Kidney glomerular epithelial cell (primary cell): ENCODE results near the gene SF3B2.
"Not testable (repeated sequence)": the region's sequence is repeated elsewhere in the genome, so short reads cannot be mapped to it uniquely, and the experiment has no call there.

Experiments used
- DNase-seq: peaks from one replicate; lab custom pipeline; 2025; lab: John Stamatoyannopoulos, UW

The SF3B2 gene, protein sequence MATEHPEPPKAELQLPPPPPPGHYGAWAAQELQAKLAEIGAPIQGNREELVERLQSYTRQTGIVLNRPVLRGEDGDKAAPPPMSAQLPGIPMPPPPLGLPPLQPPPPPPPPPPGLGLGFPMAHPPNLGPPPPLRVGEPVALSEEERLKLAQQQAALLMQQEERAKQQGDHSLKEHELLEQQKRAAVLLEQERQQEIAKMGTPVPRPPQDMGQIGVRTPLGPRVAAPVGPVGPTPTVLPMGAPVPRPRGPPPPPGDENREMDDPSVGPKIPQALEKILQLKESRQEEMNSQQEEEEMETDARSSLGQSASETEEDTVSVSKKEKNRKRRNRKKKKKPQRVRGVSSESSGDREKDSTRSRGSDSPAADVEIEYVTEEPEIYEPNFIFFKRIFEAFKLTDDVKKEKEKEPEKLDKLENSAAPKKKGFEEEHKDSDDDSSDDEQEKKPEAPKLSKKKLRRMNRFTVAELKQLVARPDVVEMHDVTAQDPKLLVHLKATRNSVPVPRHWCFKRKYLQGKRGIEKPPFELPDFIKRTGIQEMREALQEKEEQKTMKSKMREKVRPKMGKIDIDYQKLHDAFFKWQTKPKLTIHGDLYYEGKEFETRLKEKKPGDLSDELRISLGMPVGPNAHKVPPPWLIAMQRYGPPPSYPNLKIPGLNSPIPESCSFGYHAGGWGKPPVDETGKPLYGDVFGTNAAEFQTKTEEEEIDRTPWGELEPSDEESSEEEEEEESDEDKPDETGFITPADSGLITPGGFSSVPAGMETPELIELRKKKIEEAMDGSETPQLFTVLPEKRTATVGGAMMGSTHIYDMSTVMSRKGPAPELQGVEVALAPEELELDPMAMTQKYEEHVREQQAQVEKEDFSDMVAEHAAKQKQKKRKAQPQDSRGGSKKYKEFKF

DNA sequence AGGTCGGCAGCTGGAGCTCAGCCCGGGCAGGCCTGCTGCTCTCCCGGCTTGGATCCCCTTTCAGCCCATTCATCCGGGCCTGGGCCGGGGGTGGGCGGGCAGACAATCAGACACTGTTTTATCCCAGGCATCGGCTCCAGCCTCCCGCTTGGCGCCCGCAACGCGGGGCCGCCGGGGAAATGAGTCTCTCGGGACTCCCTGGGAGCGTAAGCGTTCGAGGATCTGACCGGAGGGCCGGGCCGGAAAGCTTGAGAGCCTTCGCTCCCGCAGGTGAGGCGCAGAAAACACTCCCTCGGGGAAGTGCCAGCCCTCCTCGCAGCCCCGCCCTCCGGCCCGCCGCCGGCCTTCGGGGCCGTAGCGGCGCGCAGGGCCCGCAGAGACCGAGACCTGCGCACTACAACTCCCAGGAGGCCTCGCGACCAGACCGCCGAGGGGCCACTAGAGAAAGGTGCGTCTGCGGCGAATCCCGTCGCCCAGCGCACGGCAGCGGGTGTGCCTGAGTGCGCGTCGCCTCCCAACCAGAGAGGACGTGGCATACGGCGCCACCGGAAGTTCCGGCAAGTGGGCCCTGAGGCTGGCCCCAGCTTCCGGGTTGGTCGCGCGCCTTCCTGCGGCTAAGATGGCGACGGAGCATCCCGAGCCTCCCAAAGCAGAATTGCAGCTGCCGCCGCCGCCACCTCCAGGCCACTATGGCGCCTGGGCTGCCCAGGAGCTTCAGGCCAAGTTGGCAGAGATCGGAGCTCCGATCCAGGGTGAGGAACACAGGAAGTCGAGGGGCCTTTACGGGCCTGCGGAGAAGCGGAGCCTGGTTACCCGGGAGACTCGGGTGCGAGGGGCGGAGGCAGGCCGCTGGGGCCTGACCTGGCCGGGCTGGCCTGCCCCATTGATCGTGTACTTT lies at the start of gene SF3B2:
Gene SF3B2, plus strand, starts transcription at position 599 of the 898 bp plus-strand sequence. Its CDS starts 21 bp downstream, at position 620.
- DNase-seq = peak; percentile 93

DNA sequence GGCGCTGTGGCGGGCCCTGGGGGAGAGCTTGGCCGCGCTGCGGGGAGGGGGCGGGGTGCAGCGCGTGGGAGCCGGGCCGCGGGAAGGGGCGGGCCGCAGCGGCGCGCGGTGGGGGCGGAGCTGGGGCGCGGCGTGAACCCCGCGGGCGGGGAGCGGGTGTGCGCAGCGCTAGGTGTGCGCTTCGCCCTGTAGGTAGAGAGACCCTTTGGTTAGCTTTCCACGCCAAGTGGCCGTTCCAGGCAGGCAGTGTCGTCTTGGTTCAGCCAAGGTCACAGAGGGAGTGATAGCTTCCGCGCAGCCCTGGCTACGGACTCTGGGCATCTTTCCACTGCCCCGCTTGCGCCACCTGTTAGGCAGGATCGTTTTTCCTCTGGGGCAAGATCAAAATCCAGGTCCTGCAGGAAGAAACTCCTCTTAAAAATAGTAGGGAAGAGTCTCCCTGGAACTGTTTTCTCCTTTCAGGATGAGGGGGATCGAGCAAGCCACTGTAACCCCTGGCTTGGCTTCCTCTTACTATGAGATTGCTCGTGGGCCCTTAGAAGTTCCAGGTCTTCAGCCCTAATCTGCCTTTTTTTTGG lies 49.4 kb upstream of the SF3B2 start:
- DNase-seq = no peak

DNA sequence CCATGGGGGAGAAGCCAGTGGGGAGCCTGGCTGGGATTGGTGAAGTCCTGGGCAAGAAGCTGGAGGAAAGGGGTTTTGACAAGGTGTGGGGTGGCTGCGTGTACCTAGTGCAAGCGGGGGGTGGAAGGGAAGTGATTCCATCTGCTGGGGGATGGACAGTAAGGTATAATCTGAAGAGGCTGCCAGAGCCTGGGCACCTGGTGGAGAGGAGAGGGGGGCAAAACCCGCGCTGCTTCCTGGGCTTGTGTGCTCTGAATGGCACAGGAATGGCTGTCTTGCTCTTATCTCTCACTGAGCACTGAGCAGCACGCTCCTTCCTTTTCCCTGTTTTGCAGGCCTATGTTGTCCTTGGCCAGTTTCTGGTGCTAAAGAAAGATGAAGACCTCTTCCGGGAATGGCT lies 48.9 kb upstream of the SF3B2 start:
- DNase-seq = no peak

DNA sequence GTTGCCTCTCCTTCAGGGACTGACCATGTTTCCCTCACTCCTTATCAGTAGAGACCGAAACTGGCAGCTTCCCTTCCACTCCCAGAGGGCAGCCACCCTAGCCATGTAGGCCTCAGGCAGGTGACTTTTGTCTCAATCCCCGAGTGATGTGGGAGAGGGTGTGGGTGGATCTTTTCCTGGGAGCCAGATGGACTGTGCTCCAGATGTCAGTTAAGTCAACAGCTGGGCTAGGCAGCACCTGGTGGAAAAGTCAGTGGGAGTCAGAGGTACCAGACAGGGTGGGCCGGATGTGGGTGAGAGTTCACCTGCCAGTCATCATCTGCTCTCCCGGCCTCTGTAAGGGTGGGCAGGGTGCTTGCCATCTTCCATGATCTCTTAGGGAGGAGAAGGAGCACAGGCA lies 48.0 kb upstream of the SF3B2 start:
- DNase-seq = no peak

DNA sequence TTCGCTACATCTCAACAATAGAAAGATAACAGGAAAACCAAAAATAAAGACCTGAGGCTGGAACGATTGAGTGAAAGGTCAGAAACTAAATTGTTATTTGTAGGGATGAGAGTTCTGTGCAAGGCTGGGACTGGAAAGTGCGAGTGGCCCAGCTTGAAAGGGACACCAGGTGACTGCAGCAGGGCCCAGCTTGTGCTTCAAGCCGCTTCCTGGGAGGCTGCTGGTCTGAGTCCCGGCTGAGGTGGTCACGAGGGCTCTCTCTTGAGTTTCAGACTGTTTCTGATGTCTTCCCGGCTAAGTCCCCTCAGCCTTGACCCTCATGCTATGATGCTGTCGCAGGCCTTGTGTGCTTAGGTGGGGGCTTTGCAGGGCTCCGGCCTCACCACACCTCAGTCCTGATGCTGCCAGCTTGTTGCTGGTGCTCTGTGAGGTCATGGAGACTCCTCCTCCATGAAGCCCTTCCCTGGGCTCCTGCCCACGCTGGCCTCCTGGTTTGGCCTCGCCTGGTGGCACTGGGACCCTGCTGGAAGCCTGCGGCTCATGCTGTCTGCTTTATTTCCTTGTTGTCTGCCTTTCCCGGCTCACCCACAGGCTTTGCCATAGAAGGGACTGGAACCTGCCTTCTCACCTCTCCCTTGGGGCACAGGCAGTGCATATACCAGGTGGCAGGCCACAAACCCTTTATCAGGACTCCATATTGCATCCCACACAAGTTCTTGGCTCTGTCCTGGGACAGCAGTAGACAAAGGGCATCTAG lies 45.9 kb upstream of the SF3B2 start:
- no peak for DNase-seq

DNA sequence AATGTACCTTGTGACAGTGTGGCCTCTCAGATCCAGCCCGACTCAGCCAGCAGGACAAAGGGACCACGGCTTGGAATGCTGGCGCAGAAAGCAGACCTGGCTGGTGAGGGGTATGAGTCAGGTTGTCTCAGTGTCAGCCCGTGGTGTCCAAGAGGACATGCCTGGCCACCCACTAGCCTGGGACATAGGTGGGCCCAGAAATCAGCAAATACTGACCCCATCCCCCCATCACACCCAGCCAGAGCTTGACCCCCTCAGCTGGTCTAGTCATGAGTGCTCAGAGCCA lies 45.3 kb upstream of the SF3B2 start:
- DNase-seq = no peak

DNA sequence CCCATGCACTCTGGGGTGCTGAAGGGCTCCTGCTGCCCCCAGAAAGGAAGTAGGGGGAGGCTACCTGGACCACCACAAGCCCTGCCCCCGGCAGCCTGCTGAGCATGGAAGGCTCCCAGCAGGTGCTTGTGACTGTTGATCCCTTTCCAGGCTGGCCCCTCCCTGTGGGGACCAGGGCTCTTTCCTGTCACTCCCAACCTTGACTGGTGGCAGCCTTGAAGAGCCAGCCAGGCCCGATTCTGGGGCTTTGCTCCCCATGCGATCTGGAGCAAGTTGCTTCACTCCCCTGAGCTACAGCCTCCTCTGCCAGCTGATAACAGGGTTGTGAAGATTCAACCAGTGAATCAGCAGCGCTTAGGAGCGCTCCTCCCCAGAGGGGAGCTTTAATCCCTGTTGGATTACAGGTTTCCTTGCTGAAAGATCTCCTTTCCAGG lies 44.9 kb upstream of the SF3B2 start:
- DNase-seq = no peak

DNA sequence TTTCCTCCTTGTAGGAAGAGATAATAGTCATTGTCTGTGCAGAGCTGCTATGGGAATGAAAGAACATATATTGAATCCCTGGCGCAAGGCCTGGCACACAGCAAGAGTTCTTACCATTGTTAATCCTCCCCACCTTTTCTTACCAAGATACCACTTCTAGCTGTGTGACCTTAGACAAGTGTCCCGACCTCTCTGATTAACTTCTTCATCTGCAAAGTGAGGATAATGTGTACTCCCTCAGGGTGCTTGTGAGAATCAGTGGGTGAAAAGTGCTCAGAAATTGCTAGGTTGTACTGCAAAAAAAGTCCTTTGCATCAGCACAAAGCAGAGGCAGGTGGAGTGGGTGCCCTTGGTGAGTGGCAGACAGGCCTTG lies 44.1 kb upstream of the SF3B2 start:
- no peak for DNase-seq

DNA sequence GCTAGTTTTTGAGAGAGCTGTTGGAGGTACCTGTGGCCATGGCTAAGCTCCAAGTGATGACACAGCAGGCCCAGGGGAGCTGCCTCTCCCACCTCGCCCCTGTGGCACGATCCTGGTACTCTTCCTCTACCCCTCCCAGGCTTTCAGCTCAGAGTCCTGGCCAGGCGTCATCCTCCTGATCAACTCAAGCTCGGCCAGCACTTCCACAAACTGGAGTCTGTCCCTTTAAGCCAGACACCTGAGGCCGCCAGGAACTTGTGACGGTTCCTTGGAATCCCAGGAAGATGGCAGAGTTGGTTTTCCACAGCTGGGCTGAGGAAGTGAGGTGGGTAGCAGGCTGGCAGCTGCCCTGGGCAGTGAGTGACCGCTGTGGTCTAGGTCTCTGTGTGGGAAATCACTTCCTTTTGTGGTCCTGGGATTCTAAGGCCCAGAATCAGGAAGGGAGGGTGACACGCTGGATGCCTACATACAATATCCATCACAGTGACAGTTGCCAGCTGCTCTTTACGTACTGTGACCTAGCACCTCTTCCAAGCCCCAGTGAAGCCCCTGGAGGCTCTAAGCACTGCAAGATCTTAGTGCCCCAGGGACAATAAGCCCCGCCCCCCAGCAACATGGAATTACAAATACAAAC lies 43.6 kb upstream of the SF3B2 start:
- DNase-seq = peak; percentile 15

DNA sequence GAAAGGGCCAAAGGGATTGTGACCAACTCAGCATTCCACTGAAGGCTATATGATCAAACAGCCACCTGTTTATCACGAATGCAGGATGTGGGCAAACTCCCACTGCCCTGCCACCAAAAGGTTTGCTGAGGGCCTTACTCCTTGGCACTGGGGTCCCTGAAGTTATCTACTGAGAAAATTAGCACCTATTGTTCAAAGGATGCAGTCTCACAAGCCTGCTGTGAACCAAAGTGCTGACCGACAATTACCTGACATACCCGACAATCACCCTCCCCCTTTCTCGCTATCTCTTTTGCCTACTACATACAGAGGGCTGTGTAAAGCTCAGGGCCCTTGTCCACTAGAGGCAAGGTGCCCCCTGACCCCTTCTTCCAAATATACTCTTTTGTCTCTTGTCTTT lies 42.1 kb upstream of the SF3B2 start:
- DNase-seq = not testable (repeated sequence)

DNA sequence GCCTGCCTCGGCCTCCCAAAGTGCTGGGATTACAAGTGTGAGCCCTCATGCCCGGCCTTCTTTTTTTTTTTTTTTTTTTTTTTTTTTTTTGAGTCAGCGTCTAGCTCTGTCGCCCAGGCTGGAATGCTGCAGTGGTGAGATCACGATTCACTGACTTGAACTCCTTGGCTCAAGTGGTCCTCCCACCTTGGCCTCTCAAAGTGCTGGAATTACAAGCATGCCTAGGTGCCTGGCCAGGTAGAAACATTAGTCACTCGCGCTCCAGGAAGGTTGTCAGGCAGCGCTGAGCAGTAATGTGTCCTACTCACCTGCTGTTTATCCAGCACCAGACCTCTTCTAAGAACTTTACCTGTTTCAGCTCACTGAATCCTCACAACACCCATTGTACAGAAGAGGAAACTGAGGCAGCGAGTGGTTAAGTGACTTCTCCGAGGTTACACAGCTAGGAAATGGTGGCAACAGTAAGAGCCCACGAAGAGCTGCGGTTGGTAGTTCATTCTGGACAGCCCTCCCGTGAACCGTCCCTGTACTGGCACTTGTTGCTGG lies 40.9 kb upstream of the SF3B2 start:
- peak; percentile 93 for DNase-seq

DNA sequence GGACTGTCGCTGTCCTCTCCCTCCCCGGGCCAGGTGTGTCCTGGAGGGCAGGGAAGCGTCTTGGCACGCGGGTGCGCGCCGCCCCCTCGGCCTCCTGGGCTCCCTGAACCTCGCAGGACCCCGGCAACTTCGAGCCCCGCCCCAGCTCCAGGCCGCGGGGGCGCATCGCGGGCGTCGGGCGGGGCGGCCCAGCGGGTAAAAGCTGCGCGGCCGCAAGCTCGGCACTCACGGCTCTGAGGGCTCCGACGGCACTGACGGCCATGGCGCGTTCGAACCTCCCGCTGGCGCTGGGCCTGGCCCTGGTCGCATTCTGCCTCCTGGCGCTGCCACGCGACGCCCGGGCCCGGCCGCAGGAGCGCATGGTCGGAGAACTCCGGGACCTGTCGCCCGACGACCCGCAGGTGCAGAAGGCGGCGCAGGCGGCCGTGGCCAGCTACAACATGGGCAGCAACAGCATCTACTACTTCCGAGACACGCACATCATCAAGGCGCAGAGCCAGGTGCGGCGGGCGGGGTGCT lies 40.3 kb upstream of the SF3B2 start, which contains the start of gene CST6:
Gene CST6, plus strand, starts transcription at position 224 of the 519 bp plus-strand sequence. Its CDS starts 37 bp downstream, at position 261.
- DNase-seq = no peak

DNA sequence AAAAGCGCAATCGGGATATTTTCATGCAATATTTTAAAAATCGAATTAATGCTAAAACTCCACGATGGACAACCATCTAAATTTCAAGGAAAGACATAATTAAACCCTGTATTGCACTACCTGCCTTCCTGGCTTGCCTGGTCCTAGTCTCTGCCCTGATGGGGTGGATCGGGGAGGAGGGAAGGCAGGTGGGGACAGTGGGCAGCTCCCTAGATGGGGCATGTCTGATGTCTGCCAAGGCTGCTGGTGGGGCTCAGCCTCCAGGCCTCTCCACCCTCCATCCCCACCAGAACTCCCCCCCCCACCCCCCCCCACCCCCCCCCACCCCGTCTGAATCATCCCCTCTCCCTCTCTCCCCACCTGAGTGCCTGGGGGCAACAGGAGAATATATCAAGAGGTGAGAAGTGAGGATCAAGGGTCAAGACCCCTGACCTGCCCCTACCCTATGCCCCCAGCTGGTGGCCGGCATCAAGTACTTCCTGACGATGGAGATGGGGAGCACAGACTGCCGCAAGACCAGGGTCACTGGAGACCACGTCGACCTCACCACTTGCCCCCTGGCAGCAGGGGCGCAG lies 39.7 kb upstream of the SF3B2 start:
- no peak for DNase-seq

DNA sequence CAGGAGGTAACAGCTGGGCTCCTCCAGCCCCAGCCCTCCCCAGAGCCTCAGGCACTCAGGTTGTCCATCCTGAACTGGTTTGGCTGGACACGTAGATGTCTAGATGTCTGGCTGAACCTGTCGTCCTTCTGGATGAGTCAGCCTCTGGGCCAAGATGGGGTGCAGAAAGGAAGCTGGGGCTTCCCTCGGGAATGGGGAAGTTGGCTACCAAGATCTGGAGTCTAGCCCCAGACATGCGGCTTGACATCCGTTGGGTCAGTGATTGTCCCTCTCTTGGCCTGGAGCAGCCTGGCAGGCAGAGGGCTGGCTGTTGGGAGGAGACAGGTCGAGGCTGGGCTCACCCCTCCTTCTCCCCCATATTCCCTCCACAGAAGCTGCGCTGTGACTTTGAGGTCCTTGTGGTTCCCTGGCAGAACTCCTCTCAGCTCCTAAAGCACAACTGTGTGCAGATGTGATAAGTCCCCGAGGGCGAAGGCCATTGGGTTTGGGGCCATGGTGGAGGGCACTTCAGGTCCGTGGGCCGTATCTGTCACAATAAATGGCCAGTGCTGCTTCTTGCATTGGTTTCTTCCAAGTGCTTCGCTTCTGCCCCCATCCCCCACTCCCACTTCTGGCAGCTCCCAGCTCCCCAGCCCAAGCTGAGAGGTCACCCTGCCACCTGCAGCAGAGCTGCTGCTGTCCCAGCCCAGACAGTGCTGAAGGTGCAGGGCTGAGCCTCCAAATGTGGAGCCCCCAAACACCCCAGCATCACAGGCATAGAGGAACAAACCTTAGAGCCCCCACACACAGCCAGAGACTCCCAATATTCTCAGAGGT lies 39.0 kb upstream of the SF3B2 start:
- no peak for DNase-seq

DNA sequence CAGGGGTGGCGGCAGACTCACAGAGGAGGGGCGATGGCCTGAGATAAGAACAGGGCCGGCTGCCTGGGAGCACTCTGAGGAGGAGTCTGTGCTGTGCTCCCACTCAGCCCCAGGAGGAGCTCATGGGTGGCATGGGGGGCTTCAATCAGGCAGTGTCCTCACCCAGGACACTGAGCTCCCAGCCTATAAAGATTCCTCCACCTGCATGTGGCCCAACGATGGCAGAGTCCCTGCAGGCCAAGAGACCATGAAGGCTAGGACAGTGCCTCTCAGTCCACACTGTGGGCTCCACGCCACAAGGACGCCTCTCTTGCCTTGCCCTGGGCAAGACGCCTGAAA lies 38.4 kb upstream of the SF3B2 start:
- no peak for DNase-seq

DNA sequence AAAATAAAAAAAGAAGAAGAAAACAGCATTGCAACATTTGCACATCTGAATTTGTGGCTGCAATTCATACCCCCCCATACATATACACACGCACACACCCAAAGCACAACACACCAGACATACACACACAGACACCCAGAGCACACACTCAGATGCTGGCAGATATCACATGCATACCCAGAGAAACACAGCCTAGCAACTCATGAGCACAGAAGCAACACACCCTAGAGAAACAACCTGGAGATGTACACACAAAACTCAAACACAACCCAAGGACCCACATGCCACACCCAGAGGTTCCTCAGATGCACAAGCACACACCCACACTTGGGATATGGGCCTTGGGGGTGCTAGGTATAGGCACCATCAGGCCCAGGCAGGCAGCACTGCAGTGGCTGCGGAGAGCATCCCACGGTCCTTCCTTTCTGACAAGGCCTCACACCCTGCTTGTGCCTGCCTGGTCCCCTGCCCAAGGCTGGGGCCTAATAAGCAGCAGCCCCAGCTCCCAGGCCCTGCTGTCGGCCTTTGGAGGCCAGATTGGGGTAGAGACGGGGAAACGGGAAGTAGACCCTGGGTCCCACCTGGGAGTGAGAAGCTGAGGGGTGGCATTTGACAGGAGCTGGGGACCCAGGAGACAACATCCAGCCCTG lies 37.2 kb upstream of the SF3B2 start:
- no peak for DNase-seq

DNA sequence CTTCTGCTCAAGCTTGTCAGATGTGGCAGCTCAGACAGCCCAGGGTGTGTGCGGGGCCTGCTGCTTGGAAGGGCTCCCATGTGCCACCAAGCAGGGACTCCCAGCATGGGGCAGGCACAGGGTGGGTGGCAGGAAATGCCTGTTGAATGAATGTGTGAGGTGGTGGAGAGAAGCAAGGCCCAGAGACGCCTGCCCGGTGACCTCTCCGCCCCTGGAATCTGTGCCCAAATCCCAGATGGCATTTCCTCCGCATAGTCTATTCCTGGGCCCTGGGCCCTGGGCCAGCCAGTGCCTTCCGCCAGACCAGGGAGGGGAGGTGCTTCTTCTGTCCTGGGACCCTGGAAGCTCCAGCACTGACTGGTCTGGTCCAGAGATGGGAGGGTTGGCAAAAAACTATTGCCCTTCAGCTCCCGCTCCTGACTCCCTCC lies 36.7 kb upstream of the SF3B2 start:
- peak; percentile 60 for DNase-seq
